Activated T-helper 17 cell treated with anti-CD3 and anti-CD28 coated beads, Interleukin-2, amount 50 U/mL, for 72 hours (primary cell): ENCODE data around the gene CASP8. TPM values are rescaled to one million over a fixed set of nuclear protein-coding genes. Genes with fewer than 3 reads are reported as not detected.

Source experiments
- ATAC-seq: fragments of 150-1000 bp; cut with Tn5 transposase; replicated peaks from 2 replicates; pipeline ENCODE4 v1.10.0; 2021; ENCODE audit warnings: mild to moderate bottlenecking, moderate library complexity
- H3K27ac Mint-ChIP-seq: one replicate; pipeline ENCODE4 v1.8.0; 2022; ENCODE audit warnings: mixed read lengths
- H3K27me3 Mint-ChIP-seq: one replicate; pipeline ENCODE4 v1.8.0; 2022; ENCODE audit warnings: mixed read lengths
- H3K36me3 Mint-ChIP-seq: one replicate; pipeline ENCODE4 v1.8.0; 2022; ENCODE audit warnings: low read depth, mild to moderate bottlenecking, mixed read lengths
- H3K4me1 Mint-ChIP-seq: one replicate; pipeline ENCODE4 v1.8.0; 2022; ENCODE audit warnings: mixed read lengths
- H3K4me3 Mint-ChIP-seq: one replicate; pipeline ENCODE4 v1.8.0; 2022; ENCODE audit warnings: mild to moderate bottlenecking, mixed read lengths
- H3K9me3 Mint-ChIP-seq: one replicate; pipeline ENCODE4 v1.8.0; 2022; ENCODE audit warnings: mixed read lengths
- total RNA-seq, 2 donors: library from RNA; stranded (reverse); gene quantifications; one replicate each; pipeline ENCODE4 v1.2.3, GENCODE V29; 2022

The CASP8 gene
- total RNA-seq, 2 donors from 2014 or later, result 119 to 128 TPM

DNA sequence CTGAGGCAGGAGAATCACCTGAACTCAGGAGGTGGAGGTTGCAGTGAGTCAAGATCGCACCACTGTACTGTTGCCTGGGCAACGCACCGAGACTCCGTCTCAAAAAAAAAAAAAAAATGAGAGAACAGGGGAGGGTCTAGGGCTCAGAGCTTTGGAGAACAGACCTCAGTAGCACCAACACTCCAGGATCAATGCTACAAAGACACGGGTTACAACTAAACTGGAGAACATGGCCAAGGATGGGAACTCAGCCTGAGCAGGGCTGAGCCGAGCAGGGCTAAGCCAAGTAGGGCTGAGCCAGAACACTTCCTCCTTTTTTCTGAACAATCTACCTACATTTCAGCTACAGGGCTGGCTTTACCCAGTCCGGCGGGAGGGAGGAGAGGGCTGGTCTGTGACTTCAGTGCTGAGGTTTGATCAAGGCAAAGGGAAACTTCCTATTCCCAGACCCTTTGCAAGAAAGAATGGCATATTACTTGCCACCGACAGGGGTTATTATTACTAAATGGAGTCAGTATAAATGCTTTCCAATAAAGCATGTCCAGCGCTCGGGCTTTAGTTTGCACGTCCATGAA lies 2.9 kb upstream of the CASP8 start:
- H3K27me3 Mint-ChIP-seq, result no peaks in the 10 kb centered on the region
- H3K9me3 Mint-ChIP-seq, result no peaks in the 10 kb centered on the region
- peak overlapping the region; percentile 100 for H3K4me3 Mint-ChIP-seq
- peaks cover 71% of the 10 kb centered on the region for H3K36me3 Mint-ChIP-seq
- peak; percentile 22 for ATAC-seq
- H3K4me1 Mint-ChIP-seq, result peaks cover 48% of the 10 kb centered on the region
- peak overlapping the region; percentile 99 for H3K27ac Mint-ChIP-seq

DNA sequence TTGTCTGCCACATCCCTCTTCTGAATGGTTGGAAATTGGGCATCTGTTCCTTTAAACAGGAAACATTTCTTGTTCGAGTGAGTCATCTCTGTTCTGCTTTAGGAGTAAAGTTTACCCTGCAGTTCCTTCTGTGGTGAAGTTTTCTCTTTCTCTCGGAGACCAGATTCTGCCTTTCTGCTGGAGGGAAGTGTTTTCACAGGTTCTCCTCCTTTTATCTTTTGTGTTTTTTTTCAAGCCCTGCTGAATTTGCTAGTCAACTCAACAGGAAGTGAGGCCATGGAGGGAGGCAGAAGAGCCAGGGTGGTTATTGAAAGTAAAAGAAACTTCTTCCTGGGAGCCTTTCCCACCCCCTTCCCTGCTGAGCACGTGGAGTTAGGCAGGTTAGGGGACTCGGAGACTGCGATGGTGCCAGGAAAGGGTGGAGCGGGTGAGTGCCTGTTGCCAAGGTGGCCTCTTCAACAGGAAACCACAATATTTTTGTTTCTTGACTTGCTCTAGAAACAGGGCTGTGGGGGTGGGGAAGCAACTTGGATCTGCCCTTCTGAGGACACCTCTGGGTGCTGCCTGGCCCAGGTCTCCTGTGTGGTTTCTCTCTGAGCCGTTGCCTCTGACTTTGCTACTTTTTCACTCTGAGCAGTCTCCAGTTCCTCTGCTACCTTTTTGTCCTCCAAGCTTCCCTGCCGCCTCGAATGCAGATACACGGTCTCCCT lies 2.2 kb upstream of the CASP8 start:
- Mint-ChIP-seq H3K4me3 (peak overlapping the region; percentile 100), H3K36me3 (peaks cover 75% of the 10 kb centered on the region), H3K27ac (peak overlapping the region; percentile 99), H3K4me1 (peaks cover 47% of the 10 kb centered on the region), H3K9me3 (no peaks in the 10 kb centered on the region), H3K27me3 (no peaks in the 10 kb centered on the region)
- ATAC-seq, result peak; percentile 65

DNA sequence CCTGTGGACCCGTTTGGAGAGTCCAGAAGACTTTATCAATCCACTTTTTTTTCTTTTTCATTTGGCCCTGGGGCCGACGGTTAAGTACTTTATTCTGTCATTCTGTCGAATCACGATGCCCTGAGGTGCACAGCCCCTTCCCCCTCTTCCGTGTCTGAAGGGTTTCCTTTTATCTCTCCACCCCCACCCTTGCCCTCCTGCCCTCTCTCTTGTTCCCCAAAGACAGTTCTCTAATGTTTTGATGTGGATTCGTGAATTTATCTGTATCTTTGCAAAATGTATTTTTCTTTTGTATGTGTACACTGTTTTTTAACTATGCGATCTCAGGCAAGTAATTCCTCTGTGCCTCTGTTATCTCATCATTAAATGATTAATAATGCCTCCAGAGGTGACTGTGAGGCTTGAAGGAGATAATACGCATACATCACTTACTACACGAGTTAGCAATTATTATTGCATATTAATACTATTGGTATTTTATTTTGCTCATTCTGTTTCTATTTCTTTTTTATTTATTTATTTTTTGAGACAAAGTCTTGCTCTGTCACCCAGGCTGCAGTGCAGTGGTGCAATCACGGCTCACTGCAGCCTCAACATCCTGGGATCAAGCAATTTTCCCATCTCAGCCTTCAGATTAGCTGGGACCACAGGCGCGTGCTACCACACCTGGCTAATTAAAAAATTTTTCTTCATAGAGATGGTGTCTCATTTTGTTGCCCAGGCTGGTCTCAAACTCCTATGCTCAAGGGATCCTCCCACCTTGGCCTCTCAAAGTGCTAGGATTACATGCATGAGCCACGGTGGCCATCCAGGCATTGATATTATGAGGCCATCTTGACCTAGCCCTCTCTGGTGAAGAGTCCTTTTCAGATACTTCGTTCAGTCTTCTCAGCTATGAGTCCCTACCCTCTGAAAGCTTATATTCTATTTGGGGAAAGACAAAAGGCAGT lies 1.4 kb upstream of the CASP8 start:
- ATAC-seq, result peak; percentile 1
- Mint-ChIP-seq H3K4me3 (peak overlapping the region; percentile 100), H3K27me3 (no peaks in the 10 kb centered on the region), H3K36me3 (peaks cover 79% of the 10 kb centered on the region), H3K27ac (peak overlapping the region; percentile 99), H3K4me1 (peaks cover 51% of the 10 kb centered on the region), H3K9me3 (no peaks in the 10 kb centered on the region)

DNA sequence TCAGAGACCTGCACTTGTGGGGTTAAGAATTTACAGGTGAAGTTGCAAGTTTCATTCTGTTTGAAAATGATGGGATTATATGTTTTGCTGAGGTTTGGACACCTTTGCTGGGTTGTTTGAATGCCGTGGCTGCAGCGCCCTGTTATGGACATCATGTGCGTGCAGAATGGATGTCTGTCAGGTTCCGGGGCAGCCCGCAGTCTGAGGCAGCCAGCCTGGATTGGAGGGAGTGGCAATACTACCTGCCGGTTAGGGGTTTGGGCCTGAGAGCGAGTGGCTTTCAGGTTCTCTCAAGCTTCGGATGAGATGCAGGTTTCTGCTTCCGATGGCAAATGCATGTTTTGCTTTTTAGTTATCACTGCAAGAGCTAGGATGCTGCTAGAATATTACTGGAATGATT lies 1.1 kb downstream of the CASP8 start:
- H3K9me3 Mint-ChIP-seq, result no peaks in the 10 kb centered on the region
- peaks cover 64% of the 10 kb centered on the region for H3K4me1 Mint-ChIP-seq
- H3K4me3 Mint-ChIP-seq, result peak overlapping the region; percentile 100
- H3K27ac Mint-ChIP-seq, result peak overlapping the region; percentile 99
- no peaks in the 10 kb centered on the region for H3K27me3 Mint-ChIP-seq
- peaks cover 90% of the 10 kb centered on the region for H3K36me3 Mint-ChIP-seq
- peak; percentile 18 for ATAC-seq

DNA sequence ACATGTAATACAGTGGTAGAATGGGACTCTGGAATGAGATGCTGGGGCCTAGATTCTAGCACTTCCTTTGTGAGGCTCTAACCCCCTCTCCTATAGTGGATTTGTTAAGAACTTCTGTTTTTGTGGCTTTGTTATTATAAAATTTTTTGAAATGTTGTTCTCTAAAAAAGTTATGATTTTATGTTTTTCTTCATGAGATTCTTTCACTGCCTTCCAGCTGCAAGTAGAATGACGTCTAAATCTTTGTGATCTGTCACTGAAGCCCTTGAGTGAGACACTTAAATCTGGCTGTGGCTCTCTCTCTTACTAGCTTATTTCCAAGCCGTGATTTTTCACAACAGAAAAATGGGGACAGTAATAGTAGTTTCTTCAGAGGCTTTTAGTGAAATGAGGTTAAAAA lies 1.6 kb downstream of the CASP8 start:
- Mint-ChIP-seq H3K4me3 (peak overlapping the region; percentile 100), H3K36me3 (peaks cover 90% of the 10 kb centered on the region)

DNA sequence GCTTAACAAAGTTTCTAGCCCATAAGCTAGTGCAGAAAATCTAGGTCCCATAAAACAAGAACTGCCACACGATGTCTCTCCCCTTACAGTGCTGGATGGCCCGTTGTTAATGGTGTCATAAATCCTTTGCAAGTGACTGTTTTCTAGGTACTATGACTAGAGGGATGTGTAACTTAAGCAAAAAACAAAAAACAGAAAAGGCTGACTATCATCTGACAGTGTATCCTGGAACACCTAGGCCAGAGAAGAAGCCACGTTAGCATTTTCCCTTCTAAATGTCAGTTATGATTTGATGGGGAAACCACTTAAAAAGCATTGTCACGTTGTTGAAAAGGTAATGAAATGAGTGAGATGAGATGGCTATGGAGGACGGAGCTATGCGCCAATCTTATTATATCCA lies 2.4 kb downstream of the CASP8 start:
- H3K27me3 Mint-ChIP-seq, result no peaks in the 10 kb centered on the region
- peaks cover 63% of the 10 kb centered on the region for H3K4me1 Mint-ChIP-seq
- H3K27ac Mint-ChIP-seq, result peak overlapping the region; percentile 99
- no peaks in the 10 kb centered on the region for H3K9me3 Mint-ChIP-seq
- peak; percentile 62 for ATAC-seq
- peaks cover 90% of the 10 kb centered on the region for H3K36me3 Mint-ChIP-seq
- peak overlapping the region; percentile 100 for H3K4me3 Mint-ChIP-seq

More for the DNA sequence above, 1.6 kb downstream of the CASP8 start:
- Mint-ChIP-seq H3K27me3 (no peaks in the 10 kb centered on the region), H3K27ac (peak overlapping the region; percentile 99), H3K9me3 (no peaks in the 10 kb centered on the region), H3K4me1 (peaks cover 64% of the 10 kb centered on the region)
- no peak for ATAC-seq

DNA sequence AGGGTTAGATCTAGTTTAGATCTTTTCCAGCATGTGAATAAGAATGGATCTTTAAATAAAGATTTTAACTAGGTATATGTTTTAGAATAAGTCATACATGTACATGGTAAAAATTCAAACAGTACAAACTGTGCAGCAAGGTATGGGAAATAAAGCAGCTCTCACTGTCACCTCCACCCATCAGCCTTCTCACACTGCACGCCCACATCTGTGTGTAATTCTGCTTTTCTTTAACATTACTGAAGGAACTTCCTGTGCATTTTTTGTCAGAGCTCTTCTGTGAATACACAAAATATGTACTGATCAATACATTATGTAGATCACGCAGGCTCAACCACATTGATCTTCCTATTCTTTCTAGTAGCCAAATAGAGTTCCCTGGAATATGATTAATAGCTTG lies 3.4 kb downstream of the CASP8 start:
- peak overlapping the region; percentile 100 for H3K4me3 Mint-ChIP-seq
- H3K4me1 Mint-ChIP-seq, result peaks cover 61% of the 10 kb centered on the region
- H3K27ac Mint-ChIP-seq, result peak overlapping the region; percentile 99
- ATAC-seq, result no peak
- H3K27me3 Mint-ChIP-seq, result no peaks in the 10 kb centered on the region
- no peaks in the 10 kb centered on the region for H3K9me3 Mint-ChIP-seq
- H3K36me3 Mint-ChIP-seq, result peaks cover 90% of the 10 kb centered on the region

DNA sequence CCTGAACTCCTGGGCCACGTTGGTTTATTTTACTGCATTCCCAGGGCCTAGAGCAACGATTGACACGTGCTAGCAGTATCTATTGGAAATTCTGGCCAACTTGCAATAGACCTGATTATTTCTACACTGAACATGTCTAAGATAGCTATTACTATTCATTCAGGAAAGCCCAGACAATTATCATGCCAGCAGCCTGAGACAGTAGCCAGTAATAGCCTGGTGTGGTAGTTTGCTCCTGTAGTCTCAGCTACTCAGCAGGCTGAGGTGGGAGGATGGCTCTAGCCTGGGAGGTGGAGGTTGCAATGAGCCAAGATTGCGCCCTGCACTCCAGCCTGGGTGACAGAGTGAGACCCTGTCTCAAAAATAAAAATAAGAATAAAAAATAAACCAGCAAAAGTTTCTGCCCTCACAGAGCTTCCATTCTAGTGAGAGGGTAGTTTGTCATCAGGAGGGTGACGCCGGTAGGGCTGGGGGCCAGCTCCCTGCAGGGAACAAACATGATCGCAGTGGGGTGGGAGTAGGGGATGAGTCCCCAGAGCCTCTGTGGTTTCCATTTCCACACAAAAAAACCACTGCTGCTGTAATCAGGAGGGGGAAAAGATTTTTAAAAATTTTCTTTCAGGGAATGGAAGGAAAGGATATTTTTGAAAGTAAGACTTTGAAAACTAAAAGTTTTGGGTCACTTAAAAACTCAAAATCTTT lies 4.3 kb downstream of the CASP8 start:
- Mint-ChIP-seq H3K36me3 (peaks cover 96% of the 10 kb centered on the region), H3K4me1 (peaks cover 67% of the 10 kb centered on the region), H3K27ac (peak overlapping the region; percentile 99), H3K27me3 (no peaks in the 10 kb centered on the region), H3K4me3 (peak overlapping the region; percentile 100), H3K9me3 (no peaks in the 10 kb centered on the region)
- no peak for ATAC-seq

DNA sequence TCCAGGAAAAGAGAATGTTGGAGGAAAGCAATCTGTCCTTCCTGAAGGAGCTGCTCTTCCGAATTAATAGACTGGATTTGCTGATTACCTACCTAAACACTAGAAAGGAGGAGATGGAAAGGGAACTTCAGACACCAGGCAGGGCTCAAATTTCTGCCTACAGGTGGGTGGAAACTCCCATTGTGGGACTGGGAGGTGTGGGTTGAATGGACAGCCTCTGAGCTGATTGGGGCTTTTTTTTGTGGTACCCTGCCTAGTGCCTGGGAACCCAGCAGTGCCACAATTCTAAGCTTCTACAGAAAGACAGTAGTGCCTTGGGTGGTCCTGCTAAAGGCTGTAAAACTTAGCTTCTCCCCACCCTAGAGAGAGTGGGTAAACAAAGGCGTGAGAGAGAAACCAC lies 6.3 kb downstream of the CASP8 start:
- Mint-ChIP-seq H3K4me1 (peaks cover 71% of the 10 kb centered on the region), H3K27me3 (no peaks in the 10 kb centered on the region), H3K9me3 (no peaks in the 10 kb centered on the region), H3K4me3 (peak overlapping the region; percentile 100), H3K27ac (peak overlapping the region; percentile 87), H3K36me3 (peaks cover 99% of the 10 kb centered on the region)
- no peak for ATAC-seq

DNA sequence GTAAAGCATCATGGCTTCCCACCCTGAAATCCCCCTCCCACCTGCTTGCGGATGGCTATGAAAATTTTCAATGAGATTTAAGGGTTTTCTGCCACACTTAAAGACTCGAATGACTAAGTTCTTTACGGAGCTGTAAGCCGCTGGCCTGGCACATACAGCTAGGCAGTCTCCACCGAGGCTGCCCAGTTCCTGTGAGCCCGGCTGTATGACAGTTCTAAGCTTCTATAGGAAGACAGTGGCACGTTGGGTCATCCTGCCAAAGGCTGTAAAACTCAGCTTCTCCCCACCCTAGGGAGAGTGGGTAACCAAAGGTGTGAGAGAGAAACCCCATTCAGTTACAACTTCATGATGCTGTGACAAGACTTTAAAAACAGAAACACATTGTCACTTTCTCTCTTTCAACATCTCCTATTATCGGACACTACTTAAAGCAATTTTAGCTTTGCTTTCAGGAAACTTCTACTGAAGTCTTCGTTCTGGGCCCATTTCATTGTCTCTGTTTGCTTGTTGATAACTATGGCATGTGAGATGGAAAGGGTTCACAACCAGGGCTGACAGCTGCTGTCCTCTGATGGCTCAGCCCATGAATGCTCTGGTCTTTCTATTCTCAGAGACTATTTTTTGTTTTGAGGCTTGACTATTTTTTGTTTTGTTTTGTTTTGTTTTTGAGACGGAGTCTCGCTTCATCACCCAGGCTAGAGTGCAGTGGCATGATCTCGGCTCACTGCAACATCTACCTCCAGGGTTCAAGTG lies 7.1 kb downstream of the CASP8 start:
- ATAC-seq, result peak; percentile 53
- Mint-ChIP-seq H3K4me1 (peaks cover 75% of the 10 kb centered on the region), H3K9me3 (no peaks in the 10 kb centered on the region), H3K4me3 (peak overlapping the region; percentile 100), H3K36me3 (peaks cover 99% of the 10 kb centered on the region), H3K27ac (peak overlapping the region; percentile 87), H3K27me3 (no peaks in the 10 kb centered on the region)

DNA sequence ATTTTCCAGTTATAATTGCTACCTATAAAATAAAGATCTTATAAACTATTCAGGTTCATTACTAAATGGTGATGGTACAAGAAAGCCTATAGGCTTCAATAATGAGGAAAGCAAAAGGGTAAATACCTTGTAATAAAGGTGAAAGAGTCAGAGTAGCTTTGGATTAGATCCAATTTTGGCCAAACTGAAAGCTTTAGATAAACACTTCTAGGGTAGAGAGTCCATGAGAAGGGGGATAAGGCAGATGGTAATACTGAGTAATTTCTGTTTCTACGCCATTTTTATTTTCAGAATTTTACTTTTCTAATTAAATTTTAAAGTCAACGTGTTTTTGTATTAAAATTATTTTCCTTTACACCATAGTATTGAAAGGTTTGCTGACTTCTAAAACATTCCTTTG lies 9.4 kb downstream of the CASP8 start:
- no peak overlapping the region for H3K27ac Mint-ChIP-seq
- peaks cover 100% of the 10 kb centered on the region for H3K36me3 Mint-ChIP-seq
- no peak for ATAC-seq
- H3K27me3 Mint-ChIP-seq, result no peaks in the 10 kb centered on the region
- H3K4me3 Mint-ChIP-seq, result peak overlapping the region; percentile 43
- peaks cover 58% of the 10 kb centered on the region for H3K4me1 Mint-ChIP-seq
- no peaks in the 10 kb centered on the region for H3K9me3 Mint-ChIP-seq

DNA sequence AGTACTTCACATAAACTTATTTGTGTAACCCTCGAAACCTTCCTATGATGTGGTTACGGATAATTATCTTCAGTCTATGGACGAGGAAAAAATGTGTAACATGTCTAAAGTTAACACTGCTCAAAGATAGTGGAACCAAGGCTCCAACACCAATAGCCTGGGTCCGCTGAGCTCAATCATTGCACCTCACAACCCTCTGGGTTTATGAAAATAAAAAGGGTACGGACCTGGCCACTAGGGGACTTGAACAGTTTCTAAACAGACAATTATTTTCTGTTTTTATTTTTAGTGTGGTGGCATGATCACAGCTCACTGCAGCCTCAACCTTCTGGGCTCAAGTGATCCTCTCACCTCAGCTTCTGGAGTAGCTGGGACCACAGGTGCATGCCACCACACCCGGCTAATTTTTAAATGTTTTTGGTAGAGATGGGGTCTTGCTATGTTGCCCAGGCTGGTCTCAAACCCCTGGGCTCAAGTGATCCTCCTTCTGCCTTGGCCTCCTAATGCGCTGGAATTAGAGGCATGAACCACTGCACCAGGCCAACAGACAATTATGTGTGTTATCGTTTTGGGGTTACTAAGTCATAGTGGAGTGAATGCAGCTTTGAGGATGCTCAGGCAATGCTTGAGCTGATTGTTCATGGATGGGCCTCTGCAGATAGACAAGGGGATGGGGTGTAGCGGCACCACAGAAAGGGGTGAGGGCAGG lies 10.1 kb downstream of the CASP8 start:
- Mint-ChIP-seq H3K36me3 (peaks cover 100% of the 10 kb centered on the region), H3K9me3 (no peaks in the 10 kb centered on the region), H3K27ac (peak overlapping the region; percentile 38), H3K4me3 (peak overlapping the region; percentile 45), H3K4me1 (peaks cover 55% of the 10 kb centered on the region), H3K27me3 (no peaks in the 10 kb centered on the region)
- ATAC-seq, result no peak

DNA sequence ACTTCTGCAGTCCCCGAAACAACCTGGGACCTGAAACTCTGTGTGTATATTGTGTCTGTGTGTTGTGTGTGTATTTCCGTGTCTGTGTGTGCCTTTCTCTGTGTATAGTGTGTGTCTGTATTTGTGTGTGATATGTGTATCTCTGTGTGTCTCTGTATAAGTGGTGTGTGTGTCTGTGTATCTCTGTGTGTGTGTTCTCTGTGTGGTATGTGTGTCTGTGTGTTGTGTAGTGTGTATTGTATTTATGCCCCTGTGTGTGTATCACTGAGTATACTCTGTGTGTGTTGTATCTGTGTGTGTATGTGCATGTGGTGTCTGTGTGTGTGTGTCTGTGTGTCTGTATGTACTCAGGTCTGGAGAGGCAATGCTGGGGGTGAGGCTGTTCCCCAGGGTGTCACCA lies 11.6 kb downstream of the CASP8 start:
- H3K36me3 Mint-ChIP-seq, result peaks cover 100% of the 10 kb centered on the region
- H3K27me3 Mint-ChIP-seq, result no peaks in the 10 kb centered on the region
- H3K4me3 Mint-ChIP-seq, result peak overlapping the region; percentile 45
- peaks cover 40% of the 10 kb centered on the region for H3K4me1 Mint-ChIP-seq
- H3K9me3 Mint-ChIP-seq, result no peaks in the 10 kb centered on the region
- H3K27ac Mint-ChIP-seq, result peak overlapping the region; percentile 15
- ATAC-seq, result no peak
